ENCODE data around the gene MGMT.
"Not testable (repeated sequence)": the region's sequence is repeated elsewhere in the genome, so short reads cannot be mapped to it uniquely, and the experiment has no call there.

MGMT gene

GRCh38 chr10:129466703-129467358 is at the start of gene MGMT:
Gene MGMT (plus strand): TSS chr10:129467241.
- DNase-seq: no peak

GRCh38 chr10:129417870-129418269 is 49.2 kb upstream of the MGMT start:
- DNase-seq: no peak

DNA sequence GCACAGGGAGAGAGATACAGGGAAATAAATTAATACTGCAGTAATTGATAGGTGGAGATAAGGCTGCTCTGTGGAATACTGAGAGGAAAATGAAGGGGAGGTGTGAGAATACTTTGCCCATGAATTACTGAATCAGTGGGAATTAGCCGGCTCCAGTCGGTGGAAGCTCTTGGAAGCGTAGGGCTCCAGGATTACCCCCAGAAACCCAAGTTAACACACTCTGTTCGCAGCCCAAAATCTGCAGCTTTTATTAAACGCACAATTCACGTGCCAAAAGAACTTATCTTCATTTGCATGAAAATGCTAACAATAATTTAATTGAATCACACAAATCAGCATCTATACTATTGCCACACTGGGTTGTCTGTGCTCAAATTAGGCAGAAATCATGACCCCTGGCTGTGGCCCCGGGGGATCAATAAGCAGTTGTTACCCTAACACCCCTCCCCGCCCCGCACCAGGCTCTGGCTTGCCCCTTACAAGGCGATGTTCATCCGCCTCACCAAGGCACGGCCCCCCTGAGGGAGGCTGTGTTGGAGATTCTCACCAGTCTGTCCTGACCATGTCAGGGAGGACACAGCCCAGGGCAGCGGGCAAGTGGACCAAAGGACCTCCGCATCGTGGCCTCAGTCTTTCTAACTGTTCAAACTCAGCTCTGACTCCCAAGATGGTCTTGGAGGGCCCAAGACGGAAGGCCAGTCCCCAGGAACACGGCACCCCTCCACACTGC is 48.4 kb upstream of the MGMT start:
- no peak for DNase-seq

- DNase-seq: no peak
Measured at GRCh38 chr10:129419397-129419796, 47.6 kb upstream of the MGMT start.

DNA sequence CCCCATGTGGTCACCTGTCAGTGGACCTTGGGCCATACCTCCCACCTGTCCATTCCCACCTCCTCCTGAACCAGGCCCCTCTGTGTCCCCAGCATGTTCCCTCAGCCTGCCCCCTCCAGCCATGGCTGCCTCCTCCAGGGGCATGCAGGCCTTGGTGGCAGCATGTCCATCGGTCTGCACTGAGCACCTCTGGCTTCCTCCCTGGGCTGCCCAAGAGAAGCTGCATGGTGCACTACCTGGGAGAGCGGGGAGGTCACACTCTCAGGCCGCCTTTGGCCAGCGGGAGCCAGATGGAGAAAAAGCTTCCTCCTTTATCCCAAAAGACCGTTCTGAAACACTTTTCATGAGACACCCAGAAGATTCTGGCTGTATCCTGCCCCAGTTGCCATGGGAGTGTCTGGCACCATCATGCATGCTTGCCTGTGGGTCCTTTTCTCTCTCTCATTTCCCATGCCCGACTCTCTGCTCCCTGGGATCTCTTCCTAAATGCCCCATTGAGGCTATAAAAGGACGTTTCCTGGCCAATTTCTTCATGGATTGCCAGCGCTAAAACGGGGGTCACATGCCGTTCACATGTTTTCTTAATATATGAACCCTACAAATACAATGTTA is 45.5 kb upstream of the MGMT start:
- no peak for DNase-seq

DNA sequence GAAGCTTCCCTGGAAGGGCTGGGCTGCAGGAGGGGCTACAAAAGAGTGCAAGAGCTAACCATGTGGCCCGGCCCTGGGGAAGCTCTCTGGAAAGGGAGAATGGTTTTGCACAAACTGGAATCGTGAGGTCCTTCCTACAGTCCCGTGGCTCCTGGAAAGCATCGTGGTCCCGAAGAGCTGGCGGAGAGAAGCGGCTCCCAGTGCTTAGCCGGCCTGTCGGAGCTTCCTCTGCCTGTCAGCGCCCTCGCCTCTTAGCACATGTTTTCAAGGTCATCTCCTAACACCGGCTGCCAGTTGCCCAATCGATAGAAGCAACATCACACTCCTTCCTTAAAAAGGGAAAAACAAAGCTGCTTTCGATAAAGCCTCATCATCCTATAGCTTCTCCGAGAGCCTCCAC is 42.1 kb upstream of the MGMT start:
- no peak for DNase-seq

GRCh38 chr10:129426606-129427005 is 40.4 kb upstream of the MGMT start:
- no peak for DNase-seq

GRCh38 chr10:129433266-129433665 is 33.8 kb upstream of the MGMT start:
- no peak for DNase-seq

DNA sequence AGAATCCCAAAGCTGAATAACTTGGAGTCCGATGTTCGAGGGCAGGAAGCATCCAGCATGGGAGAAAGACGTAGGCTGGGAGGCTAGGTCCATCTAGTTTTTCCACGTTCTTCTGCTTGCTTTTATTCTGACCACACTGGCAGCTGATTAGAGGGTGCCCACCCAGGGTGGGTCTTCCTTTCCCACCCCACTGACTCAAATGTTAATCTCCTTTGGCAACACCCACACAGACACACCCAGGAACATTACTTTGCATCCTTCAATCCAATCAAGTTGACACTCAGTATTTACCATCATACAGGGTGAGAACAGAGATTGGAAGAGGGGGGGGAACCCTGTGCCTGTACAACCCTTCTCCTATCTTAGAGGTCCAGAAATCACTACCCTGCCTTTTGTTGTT is 31.3 kb upstream of the MGMT start:
- not testable (repeated sequence) for DNase-seq

GRCh38 chr10:129438024-129438423 is 29.0 kb upstream of the MGMT start:
- DNase-seq: no peak

DNA sequence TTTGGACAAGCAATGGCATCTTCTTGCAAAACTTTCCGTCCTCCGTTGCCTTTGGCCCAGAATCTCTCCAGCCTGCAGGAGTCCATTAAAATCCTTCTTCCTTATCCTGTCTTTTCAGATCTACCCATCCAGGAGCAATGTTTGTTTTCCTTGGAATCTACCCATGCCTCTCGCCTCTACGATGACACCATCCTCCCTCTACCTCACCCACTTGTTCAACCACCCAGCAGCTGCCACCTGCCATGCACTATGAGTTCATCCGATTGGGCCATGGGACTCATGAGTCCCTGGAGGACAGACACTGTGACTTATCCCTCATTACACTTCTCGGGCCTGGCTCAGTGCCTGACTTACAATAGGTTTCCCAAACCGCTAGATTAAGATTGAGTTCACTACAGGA is 26.8 kb upstream of the MGMT start:
- DNase-seq: peak; percentile 1 to 7

DNA sequence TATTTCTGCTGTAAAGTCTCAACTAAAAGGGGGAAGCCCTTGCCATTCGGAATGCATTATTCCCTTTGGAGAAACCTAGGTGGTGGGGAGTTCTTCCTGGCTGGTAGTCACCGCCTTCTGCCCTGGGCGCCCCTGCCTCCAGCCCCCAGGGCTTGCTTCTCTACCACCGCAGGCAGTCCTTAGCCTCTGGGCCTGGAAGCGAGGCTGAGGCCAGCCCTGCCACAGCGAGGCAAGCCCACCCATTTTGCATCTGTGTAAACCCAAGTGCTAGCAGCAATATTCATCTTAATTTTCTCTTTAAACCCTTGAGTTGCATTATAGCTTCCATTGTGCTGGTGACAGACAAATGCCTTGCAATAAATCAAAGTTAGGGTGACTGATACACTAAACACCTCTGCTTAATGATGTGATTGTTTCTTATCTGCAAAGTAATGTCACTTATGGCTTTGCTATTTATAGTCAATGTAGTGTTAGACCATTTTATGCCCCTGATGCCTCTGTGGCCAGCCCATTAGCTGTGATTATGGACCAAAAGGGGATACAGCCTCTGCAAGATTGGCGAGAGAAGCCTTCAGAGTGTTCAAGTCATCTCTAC is 26.2 kb upstream of the MGMT start:
- no peak for DNase-seq

DNA sequence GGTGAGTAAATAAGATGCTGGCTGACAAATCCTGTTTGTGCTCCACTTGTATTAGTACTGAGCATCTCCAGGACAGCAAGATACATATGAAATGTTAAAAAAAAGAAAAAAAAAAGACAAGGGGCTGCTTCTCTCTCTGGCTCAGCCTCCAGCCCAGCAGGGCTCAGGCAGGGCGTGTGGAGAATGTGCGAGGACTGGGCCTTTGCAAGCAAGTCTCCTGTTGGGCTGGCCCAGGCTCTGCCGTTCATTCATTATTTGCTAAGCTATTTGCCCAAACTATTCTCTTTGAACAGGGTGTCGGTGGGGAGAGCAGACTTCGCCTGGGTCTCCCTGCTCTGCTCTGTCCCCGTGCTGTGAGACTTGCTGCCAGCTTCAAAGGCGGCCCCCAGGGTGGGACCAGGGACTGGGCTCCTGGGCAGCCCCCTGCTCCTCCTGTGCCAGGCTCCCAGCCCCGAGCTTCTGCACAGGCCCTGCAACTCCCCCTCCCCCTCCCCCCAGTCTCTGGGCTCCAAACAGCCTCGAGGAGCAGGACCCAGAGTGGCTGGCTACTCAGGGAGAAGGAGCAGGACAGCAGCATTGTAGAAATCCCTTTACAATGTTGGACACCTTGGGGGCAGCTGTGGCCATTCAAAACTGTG is 25.6 kb upstream of the MGMT start:
- no peak for DNase-seq

- DNase-seq: no peak
Measured at GRCh38 chr10:129442866-129443265, 24.2 kb upstream of the MGMT start.

DNA sequence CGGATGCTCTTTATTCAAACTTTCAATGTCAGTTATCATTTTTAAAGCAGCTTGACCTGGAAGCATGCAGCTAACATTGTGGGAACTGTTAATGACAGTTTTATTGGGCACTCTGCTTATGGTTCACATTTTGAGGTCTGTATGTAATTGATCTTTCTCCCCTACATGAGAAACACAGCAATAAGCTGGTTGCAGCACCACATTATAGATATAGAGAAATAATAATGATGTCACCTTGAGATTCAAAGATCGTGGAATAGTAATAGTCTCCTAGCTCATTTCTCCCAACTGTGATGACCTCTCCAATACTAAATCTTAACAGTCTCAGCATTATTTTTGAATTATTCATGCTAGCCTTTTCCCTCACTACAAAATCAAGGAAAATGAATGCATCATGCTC is 22.7 kb upstream of the MGMT start:
- DNase-seq: no peak

- no peak for DNase-seq
Measured at GRCh38 chr10:129445436-129446182, 21.4 kb upstream of the MGMT start.

DNA sequence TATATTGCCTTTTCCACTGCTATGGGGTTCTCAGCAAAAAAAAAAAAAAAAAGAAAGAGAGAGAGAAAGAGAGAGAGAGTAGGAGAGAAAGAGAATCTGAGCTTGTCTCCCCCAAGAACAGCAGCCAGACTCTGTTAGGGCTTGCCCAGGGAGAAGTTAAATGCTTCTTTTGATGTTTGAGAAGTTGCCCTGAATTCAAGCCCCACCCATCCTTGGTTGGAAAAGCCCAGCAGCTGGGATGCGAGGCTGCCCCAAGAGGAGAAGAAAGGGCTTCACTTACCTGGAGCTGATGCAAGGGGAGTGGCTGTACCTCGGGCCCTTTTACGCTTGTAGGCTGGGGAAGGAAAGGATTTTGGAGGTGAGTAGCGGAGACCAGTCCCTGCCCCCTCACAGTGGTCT is 20.9 kb upstream of the MGMT start:
- DNase-seq: no peak

DNA sequence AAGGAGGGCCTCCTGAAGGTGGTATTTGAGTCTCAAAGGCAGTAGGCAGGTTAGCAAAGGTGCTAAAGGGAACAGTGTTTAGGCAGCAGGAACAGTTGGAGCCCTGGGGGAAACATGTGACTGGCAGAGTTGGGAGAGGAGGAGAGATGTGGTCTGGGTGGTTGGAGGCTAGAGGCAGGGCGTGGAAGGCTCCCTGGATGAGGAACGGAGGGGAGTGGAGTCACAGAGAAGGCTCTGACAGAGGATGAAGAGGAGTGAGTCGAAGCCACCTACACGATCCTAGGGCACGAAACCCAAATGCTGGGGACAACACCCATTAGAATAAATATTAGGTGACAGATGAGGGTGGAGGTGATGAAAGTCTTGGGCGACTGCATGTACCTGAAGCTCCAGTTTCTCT is 19.6 kb upstream of the MGMT start:
- DNase-seq: no peak

DNA sequence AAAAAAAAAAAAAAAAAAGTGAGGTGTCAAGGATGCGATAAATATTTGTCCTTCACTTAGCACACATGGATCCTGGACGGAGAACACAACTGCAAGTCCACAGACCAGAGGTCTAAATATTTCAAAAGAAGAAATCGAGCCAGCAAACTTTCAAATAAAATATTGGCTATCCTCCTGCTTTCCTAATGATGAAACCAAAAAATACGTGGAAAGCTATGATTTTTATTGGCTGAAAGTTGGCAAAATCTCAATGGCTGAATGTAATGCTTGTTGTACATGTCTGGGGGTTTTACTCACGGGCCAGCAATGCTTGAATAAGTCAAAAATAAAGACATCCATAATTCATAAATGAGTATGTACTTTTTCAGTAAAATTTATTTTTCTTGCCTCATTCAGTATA is 19.0 kb upstream of the MGMT start:
- DNase-seq: no peak

DNA sequence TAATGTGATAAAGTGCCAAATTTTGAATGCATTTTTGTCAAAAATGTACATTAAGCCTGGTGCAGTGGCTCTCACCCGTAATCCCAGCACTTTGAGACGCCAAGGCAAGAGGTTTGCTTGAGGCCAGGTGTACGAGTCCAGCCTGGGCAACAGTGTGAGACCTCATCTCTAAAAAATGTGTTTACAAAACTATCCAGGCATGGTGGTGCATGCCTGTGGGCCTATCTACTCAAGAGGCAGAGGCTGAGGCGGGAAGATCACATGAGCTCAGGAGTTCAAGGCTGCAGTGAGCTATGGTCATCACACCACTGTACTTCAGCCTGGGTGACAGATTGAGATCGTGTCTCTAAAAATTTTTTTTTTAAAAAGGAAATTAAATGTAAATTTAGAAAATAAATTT is 18.5 kb upstream of the MGMT start:
- DNase-seq: no peak

- no peak for DNase-seq
Measured at GRCh38 chr10:129449893-129450292, 17.1 kb upstream of the MGMT start.

DNA sequence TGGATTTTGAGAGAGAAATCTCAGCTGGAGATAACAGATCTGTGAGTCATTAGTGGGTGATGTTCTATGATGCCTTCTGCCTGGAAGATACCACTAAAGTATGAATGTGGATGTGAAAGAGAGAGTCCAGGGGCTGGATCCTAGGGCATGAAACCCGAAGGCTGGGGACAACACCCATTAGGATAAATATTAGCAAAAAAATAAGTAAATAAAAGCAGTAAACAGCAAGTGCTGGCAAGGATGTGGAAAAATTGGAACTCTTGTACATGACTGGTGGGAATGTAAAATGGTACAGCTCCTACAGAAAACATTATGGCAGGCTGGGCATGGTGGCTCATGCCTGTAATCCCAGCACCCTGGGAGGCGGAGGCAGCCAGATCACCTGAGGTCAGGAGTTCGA is 16.6 kb upstream of the MGMT start:
- no peak for DNase-seq

DNA sequence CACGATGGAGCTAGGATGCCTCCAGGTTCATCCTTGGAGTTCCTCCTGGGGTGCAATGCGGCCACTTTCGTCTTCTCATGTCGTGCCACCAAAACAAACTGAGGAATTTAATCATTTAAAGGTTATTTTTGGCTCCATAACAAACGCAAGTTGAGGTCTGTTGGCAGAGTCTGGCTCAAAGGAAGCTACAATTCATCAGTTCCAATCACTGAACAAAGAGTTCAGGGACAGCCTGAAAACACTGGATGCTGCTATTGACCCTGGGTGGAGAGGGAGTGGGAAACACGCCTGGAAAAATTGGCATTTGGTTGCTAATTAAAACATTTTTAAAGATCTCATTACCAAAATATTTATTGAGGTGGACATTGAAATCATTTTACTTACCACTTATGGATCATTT is 11.4 kb upstream of the MGMT start:
- DNase-seq: no peak
